HPDE6-E6E7 (cell line): Measurements from ENCODE around the gene ARMC6.
"Not testable (repeated sequence)": the region's sequence is repeated elsewhere in the genome, so short reads cannot be mapped to it uniquely, and the experiment has no call there.

Source experiments
- DNase-seq: peaks from one replicate; pipeline ENCODE4 v3.0.0; 2011; ENCODE audit warnings: missing footprints; ENCODE audit errors: extremely low spot score

ARMC6 gene

DNA sequence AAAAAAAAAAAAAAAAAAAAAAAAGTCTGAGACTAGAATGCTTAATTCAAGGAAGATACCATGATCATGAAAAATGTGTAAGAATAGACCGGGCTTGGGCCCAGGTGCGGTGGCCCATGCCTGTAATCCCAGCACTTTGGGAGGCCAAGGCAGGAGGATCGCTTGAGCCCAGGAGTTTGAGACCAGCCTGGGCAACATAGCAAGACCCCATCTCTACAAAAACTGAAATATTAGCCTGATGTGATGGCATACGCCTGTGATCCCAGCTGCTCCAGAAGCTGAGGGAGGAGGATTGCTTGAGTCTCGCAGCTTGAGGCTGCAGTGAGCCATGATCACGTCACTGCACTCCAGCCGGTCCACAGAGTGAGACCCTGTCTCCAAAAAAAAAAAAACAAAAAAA is 73.5 kb downstream of the ARMC6 start:
- not testable (repeated sequence) for DNase-seq

DNA sequence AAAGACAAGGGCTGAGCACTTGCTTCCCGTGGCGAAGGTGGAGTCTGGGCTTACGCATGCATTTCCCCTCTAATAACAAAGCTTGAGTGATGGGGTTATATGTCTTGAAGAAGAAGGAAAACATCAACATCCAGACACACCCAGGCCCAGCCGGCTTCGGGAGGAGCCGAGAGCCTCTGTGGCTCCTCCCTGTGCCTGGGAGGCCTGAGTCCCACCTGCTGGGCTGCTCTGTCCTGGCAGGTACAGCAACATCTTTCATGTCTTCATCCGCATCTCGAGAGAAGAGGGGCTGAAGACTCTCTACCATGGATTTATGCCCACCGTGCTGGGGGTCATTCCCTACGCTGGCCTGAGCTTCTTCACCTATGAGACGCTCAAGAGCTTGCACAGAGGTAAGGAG is 74.3 kb downstream of the ARMC6 start:
- no peak for DNase-seq
